Activated gamma-delta T cell (primary cell): ENCODE measurements around the gene RUBCN.
"Not testable (repeated sequence)": the region's sequence is repeated elsewhere in the genome, so short reads cannot be mapped to it uniquely, and the experiment has no call there.

ENCODE experiments used
- DNase-seq: peaks from one replicate; lab custom pipeline; 2025; lab: John Stamatoyannopoulos, UW

RUBCN gene

DNA sequence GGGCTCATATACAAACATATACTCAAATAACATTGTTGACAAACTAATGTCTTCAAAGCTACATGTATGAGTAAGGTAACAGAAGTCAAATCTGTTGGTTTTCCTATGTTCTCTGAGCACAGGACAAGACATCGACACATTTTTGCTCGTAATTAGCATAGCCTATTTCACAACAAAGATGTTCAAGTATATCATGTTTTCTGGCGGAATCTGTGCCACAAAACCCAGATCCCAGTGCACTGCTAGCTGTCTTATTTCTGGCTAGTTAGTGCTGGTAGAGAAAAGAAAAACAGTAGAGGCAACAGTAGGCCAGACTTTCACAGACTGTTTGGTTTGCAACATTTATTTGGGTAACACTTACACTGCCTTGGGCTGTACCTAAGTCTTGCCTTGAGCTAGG, 51.2 kb downstream of the RUBCN start:
- DNase-seq: no peak

DNA sequence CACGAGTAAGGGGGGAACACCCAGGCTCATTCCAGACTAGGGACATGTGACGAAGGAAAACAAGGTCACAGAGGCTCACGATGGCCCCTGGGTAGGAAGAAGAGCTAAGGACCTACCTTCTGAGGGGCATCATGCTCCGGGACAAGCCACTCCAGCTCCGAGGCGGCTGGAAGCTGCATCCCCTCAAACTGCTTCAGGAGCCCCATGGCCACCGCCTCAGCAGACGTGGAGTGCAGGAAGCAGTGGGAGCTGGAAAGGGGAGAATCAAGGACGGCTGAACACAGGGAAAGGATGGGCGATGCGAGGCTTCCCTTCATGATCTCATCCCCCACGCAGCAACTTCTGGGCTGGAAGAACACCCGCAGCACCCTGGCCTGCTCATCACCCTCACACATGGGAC, 53.5 kb downstream of the RUBCN start:
- no peak for DNase-seq

DNA sequence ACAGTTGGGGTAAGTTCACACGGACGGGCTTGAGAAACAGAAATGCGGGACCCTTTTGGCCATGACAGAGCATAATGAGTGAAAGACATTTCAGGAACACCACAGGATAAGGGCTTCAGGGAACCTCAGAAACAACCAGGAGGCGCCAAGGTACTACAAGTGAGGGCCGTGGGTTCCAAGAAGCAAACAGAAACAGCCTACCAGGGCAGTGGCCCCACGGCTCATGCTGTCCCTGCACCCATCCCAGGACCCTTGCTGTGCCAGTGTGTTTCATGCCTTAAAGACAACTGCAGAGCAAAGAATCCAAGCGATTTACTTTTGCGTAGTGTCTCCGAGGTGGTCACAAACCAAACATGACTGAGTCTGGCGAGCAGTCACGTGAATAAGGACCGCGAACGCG, 54.0 kb downstream of the RUBCN start:
- DNase-seq: no peak

DNA sequence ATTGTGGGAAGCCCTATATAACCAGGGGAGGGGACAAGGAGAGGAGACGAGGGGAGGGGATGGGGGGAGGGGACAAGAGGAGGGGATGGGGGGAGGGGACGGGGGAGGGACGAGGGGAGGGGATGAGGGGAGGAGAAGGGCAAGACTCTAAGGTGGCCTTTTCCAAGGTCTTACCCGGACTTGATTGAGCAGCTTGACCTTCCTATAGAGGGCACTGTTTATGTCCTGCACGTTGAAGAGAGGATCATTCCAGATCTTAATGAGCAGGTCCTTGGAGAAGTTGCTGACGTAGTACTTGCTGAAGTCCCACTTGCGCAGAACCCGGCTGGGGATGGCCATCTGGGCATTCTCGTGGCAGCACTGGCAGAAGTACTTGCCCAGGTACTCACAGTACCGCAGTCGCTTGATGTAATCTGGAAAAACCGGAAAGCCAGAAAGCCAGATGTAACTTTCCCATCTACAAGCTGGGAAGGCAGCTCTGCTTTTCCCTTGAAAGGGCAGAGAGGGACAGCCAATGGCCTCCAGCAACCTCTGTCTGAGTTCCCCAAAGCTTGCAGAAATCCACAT, 55.7 kb downstream of the RUBCN start:
- no peak for DNase-seq

DNA sequence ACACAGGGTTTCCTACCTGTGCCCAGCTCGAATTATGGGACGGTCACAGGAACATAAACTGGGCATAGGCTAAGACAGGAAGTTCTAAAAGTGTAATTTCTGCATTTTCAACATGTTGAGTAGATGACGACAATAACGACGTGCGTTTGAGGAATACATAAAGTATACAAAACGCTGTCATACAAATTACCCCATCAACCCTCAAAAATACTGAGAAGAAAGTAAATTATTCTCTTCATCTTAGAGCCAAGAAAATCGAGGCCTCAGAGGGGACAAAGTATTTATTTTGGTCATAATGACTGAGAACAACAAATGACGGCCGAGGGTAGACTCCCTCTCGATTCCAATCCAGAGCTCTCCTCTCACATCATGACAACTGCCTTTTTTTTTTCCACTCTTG, 60.8 kb downstream of the RUBCN start:
- no peak for DNase-seq

DNA sequence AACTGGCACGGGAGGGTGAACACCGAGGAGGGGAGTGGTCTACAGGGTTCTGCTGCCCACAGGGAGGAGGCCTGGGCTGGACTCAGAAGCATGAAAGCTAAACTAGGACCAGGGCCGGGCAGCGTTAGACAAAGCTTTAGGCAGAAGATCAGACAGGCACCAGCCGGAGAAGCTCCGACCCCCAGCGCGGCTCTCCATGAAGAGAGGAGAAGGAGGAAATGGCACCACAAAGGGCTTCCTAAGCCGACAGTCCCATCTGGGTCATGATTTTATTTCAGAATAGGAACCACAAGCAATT, 61.2 kb downstream of the RUBCN start:
- no peak for DNase-seq

DNA sequence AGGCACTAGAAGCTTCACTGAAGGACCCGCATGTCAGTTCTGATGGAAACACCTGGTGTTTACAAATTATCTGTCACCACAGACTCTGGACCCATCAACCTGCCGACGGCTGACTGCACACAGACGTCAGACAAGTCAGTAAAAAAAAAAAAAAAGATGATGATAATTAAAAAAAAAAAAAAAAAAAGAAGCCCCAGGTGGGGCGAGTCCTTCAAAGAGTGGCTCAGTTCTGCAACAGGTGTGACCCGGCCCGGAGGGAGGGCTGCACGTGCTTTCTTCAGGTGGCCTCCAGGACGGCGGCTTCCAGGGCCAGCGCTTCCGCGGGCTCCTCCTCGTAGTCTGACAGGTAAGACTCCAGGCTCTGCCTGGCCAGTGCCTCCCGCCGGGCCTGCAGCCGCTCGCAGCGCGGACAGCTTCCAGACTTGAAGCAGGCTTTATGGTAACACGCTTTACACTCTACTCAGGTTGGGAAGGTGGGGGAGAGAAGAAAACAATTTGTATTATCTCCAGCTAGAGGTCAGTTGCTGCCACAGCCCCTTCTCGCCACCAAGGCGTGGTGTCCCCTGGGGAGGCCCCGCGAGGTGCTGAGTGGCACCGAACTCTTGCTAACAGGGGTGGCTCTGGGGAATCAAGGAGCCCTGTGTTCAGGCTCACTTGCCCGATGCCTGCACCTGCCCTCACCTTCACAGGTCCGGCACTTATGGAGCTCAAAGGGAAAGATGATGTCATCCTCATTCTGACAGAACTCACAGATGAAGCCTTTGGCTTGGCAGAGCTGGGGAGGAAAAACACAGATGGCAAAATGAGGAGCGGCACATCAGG, 61.8 kb downstream of the RUBCN start:
- no peak for DNase-seq

DNA sequence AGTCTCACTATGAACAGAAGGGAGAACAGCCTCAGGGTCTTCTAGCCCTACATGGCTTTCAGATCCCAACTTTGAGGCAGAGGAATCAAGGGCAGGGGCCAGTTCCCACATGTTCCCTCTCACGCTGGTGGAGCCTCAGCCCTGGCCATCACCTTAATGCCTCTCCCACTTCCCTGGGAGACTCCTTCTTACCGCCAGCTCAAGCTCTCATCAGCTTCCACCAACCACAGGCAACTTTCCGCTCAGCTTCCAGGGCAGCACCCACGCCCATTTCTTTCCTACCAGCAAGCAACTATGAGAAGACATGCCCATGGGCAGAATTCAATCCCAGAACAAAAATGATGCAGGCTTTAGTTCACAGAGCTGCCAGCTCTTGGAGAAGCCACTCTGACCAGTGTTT, 63.5 kb downstream of the RUBCN start:
- DNase-seq: no peak

DNA sequence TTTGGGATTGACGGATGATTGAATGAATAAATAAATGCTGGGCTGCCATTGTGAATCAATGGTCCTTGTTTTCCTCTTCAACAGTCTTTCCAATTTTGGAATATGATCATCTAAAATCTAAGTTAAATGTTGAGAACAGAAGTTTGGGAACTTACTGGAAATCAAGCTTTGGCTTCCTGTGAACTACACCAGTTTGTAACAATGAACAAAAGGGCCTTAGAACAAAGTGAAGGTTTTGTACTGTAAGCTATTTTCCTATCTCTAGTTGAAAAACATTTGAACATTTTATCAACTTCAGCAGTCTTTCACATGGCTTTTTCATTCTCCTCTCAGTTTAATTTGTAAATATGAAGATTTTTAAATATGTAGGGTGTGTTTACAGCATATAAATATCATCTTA, 66.3 kb downstream of the RUBCN start:
- no peak for DNase-seq

DNA sequence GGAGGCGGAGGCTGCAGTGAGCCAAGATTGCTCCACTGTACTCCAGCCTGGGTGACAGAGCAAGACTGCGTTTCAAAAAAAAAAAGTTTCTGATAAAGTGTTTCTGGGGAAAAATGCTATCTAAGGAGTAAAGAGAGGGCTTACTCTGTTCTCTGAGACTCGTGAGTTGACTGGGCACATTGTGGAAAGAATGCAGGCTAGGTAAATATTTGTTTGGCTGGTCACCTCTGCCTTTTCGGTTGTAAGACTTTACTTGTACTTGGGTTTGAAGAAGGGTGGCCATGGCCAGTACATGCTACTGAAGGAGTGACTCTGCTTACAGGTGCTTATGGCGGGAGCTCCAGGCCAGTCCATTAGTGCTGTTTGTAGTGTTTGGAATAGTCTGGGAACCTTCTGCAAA, 68.7 kb downstream of the RUBCN start:
- no peak for DNase-seq

DNA sequence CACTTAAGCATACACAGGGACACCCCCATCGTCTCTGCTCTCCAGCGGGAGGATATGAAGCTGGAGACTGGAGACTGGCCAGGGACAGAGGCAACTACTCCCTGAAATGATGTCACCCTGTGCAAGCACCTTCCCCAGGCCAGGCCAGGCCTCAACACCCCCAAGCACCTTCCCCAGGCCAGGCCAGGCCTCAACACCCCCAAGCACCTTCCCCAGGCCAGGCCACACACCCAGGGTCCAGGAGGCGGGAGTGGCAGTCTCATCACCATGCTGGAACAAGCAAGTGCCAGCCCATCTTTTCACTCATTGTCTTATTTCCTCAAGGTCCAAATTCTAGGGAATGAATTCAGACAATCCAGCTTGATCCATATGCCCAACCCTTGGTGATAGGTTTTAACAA, 69.4 kb downstream of the RUBCN start:
- DNase-seq: not testable (repeated sequence)

DNA sequence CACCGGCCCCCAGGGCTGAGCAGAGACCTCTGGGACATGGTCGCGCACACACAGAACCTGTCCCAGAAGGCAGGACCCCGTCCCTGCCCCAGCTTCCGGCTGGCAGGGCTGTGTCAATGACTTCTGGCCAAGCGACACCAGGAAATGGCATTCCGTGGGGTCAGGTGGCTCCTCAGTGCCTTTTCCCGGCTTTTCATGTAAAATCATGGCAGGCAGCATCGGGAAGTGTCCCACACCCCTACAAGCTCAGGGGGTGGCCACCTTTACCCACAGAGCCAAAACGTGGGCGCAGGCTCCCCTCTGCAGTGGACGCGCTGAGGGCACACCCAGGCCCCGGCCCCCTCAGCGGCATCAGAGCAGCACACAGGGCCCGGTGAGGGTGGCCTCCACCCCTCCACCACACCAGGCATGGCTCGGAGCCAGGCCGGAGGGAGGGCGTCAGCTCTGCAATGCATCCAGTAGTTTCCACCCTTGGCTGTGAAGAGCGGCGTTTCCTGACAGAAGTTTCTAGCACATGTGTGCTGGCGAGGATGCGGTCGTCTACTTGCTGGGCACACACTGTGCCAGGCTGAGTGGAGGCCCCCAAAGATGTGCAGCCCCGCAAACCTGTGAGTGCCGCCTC, 70.4 kb downstream of the RUBCN start:
- DNase-seq: not testable (repeated sequence)

DNA sequence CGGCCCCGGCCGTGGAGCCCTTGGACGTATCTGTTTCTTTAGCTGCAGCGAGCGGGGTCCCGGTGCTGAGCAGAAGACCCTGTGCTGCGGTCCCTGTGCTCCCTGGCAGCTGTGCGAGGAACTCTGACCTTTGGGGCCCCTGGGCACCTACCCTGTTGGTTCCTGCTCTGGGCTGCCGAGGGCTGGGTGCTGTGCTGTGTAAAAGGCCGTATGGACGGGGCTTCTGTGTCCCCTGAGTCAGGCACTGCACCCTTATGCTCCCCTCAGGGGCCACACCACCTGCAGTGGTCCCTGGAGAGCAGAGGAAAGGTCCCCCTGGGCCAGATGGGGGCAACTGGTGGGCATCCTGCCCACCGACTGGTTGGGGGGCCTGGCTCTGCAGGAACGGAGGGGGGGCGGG, 71.2 kb downstream of the RUBCN start:
- DNase-seq: not testable (repeated sequence)

DNA sequence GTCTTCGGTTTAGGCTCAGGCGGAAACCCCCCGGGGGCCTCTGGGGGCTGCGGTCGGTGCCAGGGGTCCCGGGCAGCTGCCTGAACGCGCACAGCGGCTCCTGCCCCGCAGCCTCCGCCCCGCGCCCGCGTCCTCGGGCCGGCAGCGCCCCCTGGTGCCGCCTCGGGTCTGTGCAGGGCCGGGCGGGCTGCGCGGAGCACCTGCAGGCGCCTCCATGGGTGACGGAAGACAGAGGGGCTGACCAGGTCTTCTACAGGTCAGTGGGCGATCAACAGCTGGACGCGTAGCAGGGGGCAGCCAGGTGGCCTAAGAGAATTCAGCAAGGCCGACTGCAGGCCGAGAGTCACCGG, 71.6 kb downstream of the RUBCN start:
- not testable (repeated sequence) for DNase-seq

DNA sequence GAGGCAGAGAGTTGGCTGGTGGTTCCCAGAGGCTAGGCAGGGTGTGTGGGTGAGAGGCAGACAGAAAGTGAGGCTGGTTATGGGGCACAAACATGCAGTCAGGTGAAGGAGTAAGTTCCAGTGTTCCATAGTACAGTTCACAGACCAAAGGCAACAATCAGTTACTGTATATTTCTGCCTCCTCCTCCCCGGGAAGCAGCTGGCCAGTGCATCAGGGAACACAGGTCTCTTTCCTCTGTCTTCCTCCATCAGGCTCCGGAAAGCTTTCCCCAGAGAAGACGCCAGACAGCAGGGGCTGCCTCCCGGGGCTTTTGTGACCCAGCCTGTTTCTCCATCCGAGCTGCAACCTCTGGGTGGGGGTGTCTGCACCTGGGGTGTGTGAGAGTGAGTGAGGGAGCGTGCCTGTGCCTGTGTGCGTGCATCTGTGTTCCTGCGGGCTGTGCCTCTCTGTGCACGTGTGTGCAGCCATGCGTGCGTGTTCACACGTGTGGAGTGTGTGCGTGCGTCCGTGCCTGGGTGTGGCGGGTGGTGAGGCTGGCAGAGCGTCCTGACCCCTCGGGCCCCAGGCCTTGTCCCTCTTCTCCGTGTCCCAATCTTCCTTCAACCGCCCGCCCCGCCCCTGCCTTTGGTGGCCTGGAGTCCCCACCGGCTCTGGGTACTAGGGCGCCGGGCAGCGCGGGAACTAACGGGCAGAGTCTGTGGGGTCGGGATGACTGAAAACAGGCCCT, 72.1 kb downstream of the RUBCN start:
- not testable (repeated sequence) for DNase-seq

DNA sequence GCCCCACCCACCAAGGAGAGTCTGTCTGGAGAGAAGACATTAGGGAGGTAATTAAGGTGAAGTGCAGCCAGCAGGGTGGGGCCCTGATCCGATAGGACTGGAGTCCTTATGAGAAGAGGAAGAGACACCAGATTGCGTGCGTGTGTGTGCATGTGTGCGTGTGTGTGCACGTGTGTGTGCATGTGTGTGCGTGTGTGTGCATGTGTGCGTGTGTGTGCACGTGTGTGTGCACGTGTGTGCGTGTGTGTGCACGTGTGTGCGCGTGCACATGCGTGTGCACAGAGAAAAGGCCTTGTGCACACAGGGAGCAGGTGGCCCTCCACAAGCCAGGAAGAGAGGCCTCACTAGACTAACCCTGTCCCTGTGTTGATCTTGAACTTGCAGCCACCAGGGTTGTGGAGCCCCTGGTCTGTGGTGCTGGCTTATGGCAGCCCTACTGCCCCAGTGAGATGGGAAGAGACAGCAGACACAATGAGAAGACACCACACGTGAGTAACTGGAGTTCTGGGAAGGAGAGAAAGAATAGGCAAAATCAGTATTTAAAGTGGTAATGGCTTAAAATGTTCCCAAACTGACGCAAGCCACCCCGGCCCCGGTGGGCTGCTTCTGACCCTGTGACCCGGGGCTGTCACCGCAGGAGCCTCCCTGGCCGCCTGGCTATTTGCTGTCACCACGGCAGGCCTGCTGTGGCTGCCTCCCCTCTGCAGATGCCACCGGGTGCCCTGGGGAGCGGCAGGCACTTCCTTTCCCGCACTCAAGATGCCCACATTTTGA, 73.2 kb downstream of the RUBCN start:
- not testable (repeated sequence) for DNase-seq

DNA sequence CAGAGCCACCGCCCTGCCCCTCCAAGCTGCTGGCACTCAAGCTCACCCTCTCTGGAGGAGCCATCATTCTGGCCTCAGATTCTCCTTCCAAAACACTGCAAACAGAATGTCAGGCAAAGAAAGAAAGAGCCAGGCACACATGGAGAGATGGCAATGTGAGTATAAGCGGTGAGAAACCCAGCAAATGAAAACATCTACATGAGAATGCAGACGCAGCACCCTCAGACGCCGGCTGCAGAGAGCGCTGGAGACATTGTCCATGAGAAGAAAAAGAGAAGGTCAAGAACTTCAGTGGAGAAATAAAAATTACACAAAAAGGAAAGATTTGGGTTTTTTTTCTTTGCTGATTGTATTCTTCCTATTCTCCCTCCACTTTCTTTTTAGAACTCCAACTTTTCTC, 74.4 kb downstream of the RUBCN start:
- not testable (repeated sequence) for DNase-seq

DNA sequence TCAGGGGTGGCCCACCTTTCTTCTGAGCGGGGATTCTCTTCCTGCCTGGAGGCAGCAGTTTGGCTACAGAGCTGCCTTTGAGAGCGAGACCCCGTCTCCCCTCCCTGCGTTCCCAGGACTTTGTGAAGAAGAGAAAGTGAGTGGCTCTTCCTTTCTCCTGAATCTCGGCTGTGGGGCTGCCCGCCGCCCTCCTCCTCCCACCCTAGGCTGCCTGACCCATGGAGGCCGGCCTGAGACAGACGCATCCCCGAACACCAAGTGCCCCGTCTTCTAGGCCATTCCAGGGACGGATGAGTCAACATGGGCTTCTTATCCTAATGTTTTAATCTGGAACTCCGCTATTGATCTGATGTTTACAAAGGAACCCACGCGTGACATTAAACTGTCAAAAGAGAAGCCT, 74.8 kb downstream of the RUBCN start:
- DNase-seq: not testable (repeated sequence)

DNA sequence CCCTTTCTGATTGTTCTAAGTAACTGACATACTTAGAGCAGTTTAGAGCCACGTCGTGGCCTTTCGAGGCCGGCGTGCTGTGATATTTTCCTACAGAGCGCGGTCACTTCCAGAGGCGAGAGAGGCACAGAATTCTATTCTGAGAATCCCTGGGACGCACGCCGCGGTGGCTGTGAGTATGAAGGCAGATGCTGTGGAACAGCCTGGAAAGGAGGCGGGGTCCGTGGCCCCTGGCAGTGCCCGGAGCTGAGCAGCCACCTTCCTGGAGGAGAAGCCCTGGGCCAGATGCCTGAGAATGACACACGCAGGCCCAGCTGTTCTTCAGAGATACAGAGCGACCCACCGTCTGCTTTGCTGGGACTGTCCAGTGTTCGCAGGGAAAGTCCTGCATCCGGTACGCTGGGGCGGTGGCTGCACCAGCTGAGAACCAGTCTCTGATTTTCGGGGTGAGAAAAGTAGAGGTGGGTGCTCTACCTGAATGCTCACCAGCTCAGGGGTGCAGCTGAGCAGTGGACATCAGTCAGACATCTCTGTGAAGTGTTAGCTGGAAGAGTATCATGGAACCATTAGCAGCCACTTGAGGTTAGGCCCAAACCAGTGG, 75.4 kb downstream of the RUBCN start:
- not testable (repeated sequence) for DNase-seq

DNA sequence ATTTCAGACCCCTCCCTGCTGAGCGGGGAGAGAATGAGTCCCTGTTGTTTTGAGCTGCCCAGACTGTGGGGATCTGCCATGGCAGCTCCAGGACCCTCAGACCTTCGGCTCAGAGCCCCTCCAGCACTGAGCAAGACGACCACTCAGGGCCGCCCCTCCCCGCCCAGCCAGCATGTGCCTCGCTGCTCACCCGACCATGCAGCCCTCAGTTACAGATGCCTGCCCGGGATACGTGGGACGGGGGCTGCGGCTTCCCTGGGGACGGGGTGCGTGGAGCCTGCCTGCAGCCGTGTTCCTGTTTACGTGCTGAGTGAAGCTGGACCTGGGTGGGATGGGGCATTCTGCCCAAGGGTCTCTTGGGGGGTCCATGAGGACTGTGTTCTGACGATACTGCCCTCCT, 77.0 kb downstream of the RUBCN start:
- not testable (repeated sequence) for DNase-seq

DNA sequence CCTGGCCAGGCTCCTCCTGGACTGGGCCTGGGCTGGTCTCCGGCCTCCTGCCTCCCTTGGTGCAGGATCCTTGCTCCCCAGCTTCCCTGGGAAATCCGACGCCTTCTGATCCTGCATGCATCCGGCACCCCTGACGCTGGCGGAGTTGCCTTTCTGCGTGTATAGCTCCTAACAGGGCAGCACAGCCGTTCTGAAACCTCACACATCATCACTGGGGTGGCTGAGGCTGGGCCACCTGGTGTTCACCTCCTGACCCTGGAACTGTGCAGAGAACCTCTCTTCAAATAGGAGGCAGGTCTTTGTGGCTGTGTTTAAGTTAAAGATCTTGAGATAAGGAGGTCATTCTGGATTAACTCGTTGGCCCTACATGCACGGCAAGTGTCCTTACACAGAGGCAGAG, 77.6 kb downstream of the RUBCN start:
- not testable (repeated sequence) for DNase-seq

DNA sequence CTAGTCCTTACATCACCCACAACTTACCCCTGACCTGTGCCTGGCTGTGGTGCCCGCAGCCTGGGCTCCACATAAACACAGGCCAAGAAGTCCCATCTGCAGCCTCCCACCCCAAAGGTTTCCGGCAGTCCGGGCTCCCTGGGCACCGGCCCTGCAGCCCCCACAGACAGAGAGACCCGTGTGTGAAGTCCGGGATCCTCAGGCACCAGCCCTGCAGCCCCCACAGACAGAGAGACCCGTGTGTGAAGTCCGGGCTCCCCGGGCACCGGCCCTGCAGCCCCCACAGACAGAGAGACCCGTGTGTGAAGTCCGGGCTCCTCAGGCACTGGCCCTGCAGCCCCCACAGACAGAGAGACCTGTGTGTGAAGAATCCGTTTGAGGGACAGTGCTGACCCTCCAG, 78.0 kb downstream of the RUBCN start:
- not testable (repeated sequence) for DNase-seq
